VCaP (cell line): Measurements from ENCODE around the gene RNF214.

Experiments used
- H3K27ac ChIP-seq: fragments of 450-650 bp; 2 replicates; pipeline ENCODE4 v1.5.1; 2017
- TF ChIP-seq, protein P1 (sequence below): fragments of 450-650 bp; conservative IDR thresholded peaks from 2 replicates; pipeline ENCODE4 v1.5.1; 2017; ENCODE audit warnings: mild to moderate bottlenecking, moderate library complexity

The RNF214 gene

DNA sequence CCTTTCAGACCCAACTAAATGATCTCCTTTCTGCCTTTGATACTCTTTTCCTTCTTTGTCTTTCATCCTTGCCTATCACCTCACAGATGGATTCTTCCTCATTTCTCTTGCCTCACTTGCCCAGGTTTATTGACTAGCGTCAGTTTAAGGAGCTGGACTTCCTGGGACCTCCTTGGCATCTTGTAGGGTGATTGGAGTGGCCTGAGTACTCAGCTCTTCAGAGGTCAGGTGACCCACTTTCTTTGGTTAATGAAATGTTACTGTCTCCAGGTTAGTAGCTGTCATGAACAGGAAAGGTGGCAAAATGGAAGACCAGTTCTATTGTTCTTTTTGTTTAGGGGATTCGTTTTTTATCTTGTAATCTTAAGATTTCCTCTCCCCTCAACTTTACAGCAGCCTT is 54.1 kb downstream of the RNF214 start:
- H3K27ac ChIP-seq: no peak overlapping the region
- TF ChIP-seq, protein P1, sequence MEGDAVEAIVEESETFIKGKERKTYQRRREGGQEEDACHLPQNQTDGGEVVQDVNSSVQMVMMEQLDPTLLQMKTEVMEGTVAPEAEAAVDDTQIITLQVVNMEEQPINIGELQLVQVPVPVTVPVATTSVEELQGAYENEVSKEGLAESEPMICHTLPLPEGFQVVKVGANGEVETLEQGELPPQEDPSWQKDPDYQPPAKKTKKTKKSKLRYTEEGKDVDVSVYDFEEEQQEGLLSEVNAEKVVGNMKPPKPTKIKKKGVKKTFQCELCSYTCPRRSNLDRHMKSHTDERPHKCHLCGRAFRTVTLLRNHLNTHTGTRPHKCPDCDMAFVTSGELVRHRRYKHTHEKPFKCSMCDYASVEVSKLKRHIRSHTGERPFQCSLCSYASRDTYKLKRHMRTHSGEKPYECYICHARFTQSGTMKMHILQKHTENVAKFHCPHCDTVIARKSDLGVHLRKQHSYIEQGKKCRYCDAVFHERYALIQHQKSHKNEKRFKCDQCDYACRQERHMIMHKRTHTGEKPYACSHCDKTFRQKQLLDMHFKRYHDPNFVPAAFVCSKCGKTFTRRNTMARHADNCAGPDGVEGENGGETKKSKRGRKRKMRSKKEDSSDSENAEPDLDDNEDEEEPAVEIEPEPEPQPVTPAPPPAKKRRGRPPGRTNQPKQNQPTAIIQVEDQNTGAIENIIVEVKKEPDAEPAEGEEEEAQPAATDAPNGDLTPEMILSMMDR: no peak

DNA sequence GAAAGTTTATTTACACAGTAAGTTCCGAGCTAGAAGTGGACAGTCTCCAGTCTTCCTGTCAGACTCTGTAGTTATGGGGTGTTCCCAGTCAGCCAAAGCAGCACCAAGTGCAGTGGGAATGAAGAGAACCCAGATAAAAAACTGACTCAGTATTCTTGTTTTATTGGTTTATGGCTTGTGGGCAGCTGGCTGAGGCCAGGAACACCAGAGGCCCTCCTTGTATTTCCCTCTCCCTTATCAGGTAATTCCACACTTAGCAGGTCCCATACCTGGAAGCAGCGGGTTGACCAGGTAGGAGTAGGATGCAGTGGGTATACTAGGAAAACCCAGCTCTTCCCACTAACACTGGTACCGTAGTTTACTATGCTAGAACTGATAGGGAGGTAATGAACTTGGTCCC is 55.2 kb downstream of the RNF214 start:
- TF ChIP-seq, protein P1: no peak
- no peak overlapping the region for H3K27ac ChIP-seq

DNA sequence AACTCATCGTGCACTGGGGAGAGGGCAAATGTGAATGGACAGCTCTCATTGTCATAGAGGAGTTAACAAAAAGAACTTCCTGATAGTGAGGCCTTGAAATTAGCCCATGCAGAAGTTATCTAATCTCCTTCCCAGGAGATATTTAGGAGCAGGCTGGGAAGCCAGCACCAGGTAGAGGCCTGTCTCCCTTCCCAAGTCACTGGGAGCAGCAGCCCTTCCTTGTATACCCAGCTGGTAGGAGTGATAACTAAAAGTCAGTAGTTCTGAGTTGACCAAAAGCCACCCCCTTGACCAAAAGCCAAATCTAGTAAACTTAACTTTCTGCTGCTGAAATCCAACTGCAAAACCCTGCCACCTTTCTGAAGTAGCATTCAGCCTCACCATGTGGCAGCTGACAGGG is 57.3 kb downstream of the RNF214 start:
- TF ChIP-seq, protein P1: no peak

GRCh38 chr11:117290809-117291396 is 58.4 kb downstream of the RNF214 start, which contains the start of gene BACE1-AS:
TSS of gene BACE1-AS (plus strand) at chr11:117291346.
- TF ChIP-seq, protein P1: no peak
- no peak within 1 kb of the TSS for H3K27ac ChIP-seq

More for the DNA sequence above, 57.3 kb downstream of the RNF214 start:
- no peak overlapping the region for H3K27ac ChIP-seq

- no peak overlapping the region for H3K27ac ChIP-seq
- TF ChIP-seq, protein P1: no peak
These were observed 60.1 kb downstream of the RNF214 start for GRCh38 chr11:117292616-117293015.

DNA sequence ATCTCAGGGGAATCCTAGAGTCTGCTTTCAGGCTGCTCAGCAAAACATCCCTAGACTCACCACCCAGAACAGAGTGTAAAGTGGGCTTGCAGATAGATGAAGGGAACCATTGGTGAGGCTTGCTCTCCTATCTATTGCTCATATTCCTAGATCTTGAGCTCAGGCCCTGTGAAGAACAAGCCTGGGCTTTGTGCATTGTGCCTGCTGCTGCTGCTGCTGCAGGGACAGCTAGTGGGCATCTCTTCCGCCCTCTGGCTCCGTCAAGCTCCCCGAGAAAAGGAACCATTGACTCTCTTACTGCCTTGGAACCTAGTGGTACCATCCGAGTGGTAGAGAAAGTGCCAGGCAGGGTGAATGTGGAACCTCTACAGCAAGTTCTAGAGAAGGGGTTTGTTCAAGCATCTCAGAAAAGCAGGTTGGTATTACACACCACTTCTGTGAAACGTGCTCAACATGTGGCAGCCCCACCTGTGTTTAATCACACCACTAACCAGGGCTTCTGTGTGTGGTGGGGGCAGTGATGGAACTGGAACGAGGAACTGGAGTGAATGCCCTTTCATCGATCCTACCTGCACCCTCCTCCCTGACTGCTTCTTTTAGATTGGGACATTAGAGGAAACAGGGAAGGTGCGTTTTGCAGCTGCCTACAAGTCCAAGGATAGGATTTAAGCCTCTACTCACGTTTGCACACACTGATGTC is 63.1 kb downstream of the RNF214 start:
- H3K27ac ChIP-seq: no peak overlapping the region
- TF ChIP-seq, protein P1: no peak

GRCh38 chr11:117296881-117297280 is 64.4 kb downstream of the RNF214 start:
- TF ChIP-seq, protein P1: no peak
- H3K27ac ChIP-seq: no peak overlapping the region
